GM21526 (cell line): ENCODE data around the gene LRRC3.

ENCODE experiments used
- ATAC-seq: cut with Tn5 transposase; IDR thresholded peaks from one replicate; pipeline ENCODE4 v1.9.1; 2021; ENCODE audit warnings: moderate library complexity; ENCODE audit not compliant: unreplicated experiment, low FRiP score

LRRC3 gene

DNA sequence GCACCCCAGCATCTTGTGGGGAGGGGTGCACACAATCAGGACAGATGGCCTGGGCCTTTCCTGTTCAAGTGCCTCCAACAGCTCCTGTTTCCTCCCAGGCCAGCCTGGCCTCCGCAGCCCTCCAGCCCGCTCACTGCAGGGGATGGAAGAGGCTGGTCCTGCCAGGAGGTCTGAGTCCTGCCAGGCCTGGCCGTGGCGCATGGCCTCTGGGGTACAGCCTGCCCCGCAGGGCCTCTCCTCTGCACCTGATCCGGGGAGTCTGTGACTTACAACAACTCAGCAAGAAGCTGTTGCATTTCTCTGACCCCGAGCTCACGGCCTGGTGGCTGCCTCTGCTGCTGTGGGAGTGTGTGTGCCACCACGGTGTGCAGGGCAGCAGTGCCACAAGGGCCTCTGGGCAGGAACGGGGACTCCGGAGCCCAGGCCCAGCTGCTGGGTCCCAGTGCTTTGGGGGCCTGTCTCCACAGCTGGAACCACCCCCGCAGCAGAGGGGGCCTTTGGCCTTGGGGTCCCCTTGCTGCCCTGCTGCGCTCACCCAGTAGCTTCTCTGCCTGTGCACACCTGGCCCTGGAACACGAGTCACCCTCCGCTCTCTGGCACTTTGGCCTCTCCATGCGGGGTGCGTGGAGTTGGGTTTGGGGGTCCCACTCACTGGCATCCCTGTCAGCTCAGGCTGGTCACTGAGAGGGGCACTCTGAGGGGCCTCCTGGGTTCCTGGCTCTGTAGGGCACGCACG, 17.4 kb upstream of the LRRC3 start:
- no peak for ATAC-seq

DNA sequence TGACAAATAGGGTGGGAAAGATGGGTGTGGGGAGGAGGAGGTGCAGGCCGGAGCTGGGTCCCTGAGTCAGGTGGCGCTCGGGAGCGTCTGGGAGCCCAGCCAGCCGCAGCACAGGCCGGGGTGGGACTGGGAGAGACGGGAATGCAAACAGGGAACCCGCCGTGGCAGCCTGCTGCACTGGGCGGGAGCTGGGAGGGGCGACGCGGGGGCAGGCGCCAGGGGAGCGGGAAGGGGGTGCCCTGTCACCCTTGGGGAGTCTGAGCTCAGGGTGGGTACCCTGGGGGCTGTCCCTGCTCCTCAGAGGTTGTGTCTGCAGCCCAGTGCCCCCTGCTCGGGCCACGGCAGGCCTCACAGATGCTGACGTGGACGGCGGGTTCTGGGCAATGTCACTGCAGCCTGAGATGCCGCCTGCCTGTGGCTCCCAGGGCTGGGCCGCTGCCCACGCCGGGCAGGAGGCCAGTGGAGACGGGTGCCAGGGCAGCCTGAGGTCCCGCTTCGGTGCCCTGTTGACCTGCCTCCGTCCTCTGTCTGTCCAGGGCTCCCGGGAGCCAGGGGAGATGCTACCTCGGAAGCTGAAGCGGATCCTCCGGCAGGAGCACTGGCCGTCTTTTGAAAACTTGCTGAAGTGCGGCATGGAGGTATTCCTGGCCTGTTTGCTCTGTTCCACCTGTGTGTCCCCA, 16.6 kb upstream of the LRRC3 start:
- ATAC-seq: no peak

DNA sequence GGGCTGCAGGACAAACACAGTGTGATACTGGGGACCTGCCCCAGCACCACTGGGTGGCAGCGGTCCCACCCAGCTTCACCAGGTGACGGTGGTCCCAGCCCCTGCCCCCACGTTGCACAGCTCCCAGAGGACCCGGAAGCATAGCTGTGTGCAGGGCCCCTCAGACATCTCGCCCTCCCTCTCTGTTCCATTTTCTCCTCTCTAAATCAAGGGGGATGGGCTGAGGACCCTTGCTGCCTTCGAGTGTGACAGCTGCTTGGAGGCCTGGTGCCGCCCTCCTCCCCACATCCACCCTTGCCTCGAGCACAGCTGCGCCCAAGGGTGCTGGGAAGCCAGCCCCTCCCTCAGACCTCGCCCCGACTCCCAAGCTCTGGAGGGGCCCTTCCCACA, 16.1 kb upstream of the LRRC3 start:
- ATAC-seq: no peak

DNA sequence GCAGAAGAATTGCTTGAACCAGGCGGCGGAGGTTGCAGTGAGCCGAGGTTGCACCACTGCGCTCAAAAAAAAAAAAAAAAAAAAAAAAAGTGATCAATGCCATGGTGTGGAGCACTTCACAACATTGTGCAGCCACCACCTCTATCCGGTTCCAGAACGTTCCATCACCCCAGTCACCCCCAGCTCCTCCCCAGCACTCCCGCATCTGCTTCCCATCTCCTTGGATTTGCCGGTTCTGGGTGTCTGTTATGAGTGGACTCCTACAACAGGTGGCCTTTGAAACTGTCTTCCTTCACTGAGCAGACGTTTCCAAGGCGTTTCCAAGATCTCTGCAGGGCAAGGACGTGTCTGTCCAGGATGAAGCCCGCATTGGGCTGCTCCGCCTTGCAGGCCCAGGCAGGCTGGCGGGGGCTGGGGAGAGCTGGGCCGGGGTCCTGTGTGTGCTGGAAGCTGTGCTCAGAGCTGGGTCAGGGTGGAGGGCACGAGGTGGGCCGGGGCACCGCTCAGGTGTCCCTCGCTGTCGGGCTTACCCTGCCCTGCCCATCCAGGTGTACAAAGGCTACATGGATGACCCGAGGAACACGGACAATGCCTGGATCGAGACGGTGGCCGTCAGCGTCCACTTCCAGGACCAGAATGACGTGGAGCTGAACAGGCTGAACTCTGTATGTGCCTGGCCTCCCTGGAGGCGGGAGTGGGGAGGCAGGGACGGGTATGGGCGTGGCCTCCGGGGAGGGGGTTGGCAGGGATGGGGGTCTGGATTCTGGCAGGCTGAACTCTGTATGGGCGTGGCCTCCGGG, 14.9 kb upstream of the LRRC3 start:
- ATAC-seq: no peak

DNA sequence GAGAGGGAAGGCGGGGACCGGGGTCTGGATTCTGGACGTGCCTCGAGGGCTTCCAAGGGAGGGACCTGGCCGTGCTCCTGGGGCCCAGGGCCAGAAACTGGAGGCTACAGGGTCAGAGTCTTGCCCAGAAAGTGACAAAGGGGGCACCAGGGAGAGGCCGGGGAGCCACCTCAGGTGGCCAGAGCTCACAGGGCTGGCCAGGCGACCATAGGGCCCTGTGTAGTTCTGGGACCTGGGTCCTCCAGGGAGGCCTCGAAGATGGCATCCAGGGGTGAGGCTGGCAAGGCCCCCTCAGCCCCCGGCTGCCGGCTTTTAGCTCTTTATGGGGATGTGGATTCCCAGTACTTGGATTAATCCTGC, 14.3 kb upstream of the LRRC3 start:
- no peak for ATAC-seq

DNA sequence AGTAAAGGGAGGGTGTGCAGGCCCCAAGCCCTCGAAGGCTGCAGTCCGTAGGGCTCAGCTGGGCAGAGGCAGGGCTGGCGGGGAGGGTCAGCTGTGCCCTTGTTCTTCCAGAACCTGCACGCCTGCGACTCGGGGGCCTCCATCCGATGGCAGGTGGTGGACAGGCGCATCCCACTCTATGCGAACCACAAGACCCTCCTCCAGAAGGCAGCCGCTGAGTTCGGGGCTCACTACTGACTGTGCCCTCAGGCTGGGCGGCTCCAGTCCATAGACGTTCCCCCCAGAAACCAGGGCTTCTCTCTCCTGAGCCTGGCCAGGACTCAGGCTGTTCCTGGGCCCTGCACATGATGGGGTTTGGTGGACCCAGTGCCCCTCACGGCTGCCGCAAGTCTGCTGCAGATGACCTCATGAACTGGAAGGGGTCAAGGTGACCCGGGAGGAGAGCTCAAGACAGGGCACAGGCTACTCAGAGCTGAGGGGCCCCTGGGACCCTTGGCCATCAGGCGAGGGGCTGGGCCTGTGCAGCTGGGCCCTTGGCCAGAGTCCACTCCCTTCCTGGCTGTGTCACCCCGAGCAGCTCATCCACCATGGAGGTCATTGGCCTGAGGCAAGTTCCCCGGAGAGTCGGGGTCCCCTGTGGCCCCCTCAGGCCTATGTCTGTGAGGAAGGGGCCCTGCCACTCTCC, 13.6 kb upstream of the LRRC3 start:
- no peak for ATAC-seq

DNA sequence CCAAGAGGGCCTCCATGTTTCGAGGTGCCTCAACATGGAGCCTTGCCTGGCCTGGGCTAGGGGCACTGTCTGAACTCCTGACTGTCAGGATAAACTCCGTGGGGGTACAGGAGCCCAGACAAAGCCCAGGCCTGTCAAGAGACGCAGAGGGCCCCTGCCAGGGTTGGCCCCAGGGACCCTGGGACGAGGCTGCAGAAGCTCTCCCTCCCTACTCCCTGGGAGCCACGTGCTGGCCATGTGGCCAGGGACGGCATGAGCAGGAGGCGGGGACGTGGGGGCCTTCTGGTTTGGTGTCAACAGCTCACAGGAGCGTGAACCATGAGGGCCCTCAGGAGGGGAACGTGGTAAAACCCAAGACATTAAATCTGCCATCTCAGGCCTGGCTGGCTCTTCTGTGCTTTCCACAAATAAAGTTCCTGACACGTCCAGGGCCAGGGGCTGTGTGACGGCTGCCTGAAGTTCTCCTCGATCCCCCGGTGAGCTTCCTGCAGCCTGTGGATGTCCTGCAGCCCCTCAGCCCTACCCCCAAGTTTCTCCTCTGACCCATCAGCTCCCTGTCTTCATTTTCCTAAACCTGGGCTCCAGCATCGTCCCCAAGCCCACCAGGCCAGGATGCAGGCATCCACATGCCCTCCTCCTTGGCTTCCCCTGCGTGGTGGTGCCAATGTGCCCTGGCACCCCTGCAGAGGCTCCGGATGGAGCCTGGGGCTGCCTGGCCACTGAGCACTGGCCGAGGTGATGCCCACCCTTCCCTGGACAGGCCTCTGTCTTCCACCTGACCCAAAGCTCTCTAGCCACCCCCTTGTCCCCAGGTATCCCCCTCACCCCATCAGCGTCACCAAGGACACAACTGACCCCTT, 12.8 kb upstream of the LRRC3 start:
- no peak for ATAC-seq

DNA sequence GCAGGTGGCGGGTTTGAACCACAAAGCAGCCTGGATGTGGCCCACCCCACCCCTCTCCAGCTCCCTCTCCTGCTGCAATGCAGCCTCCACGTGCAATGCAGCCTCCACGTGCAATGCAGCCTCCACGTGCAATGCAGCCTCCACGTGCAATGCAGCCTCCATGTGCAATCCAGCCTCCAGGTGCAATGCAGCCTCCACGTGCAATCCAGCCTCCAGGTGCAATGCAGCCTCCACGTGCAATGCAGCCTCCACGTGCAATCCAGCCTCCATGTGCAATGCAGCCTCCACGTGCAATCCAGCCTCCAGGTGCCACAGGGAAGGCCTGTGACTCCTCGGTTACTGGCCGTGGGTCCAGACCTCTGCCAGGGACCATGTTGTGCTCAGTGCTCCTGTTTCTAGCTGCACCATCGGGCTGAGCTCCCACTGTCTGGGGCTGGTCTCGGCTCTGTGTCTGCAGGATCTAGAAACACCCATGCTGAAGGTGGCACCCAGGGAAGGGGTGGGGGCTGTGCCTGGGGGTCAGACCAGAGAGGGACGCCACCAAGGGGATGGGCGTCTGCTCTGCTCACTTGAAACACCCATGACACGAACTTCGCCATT, 11.9 kb upstream of the LRRC3 start:
- ATAC-seq: no peak

DNA sequence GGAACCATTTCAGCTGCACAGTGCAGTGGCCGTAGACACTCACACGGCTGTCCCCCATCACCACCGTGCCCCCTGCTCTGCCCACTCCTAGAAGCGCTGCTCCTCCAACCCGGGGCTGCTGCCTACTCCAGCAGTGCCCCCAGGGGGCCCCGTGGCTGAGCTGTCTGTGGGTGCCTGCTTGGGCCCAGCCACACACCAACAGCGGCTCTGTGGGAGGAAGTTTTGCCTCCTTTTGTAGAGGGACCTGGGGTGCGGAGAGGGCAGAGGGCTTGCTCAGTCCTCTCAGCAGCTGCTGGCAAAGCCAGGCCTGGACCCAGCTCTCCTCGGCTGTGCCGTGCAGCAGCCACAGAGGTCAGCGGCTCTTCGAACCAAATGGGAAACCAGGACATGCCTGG, 11.4 kb upstream of the LRRC3 start:
- no peak for ATAC-seq

DNA sequence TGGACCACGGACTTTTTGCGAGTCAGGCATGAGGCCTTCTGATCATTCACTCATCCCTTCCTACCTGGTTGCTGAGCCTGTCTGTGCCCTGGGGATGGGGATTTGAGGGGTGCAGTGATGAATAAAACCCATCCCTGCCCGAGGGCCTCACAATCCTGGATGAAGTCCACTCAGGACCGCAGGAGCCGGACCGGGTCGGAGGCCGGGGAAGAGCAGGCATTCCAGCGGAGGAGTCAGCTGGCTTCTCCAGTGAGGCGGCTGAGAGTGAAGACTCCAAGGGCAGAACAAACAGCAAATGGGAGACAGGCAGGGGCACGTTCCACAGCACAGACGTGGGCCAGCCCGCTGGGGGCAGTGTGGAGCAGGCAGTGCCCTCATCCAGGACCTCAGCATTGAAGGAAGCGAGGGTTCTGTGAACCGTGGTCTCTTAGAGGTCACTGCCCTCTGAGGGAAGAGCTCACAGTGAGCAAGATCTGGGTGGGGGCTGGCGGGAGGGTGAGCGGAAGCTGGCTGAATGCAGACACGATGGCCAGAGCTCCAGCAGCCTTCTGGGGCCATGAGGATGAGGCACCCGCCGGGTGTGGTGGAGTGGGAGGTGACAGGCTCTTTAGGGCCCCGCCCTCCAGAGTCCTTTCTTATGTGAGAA, 10.9 kb upstream of the LRRC3 start:
- ATAC-seq: no peak

DNA sequence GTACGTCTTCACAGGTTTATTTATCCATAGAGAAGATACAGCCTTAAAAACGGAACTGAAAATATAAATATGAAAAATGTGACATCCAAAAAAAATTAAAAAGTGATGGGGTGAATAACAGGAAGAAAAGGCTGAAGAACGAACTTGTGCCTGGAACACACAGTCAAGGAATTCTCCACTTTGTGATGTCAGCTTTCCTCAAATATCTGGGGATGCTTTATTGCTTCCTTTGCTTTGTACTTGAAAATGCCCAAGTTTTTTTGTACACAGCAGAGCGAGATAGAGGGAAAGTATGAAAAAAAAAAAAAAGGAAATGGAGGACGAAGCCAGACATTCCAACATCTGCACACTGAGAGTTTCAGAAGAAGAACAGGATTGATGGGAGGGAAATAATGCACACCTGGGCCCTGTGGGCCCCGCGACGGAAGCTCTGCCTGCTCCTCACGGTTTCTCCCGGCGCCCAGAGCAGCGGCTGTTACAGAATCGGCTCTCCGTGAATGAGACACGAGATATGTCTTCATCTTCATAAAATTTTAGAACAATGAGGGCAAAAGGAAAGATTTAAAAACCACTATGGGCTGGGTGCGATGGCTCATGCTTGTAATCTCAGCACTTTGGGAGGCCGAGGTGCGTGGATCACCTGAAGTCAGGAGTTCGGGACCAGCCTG, 10.0 kb upstream of the LRRC3 start:
- no peak for ATAC-seq

DNA sequence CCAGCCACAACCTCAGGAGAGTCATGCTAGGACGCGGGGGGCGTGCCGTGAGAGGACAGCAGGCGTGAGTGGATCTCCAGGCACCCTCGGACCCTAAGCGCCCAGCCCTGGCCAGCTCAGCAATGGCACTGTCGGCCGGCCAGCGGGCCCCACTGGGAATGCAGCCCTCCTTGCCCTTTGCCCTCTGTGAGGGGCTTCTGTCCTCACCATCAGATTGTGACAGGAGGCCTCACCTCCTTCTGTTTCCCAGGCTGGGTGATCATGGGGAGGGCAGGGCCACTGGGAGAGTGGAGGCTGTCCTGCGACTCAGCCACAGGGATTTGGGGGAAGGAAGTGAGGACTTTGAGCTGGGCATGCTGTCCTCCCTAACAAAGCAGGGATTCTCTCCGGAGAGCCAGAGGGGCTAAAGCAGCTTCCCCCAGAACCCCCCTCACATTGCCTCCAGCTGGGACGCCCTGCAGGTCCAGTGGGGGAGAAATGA, 6.6 kb upstream of the LRRC3 start:
- ATAC-seq: no peak

DNA sequence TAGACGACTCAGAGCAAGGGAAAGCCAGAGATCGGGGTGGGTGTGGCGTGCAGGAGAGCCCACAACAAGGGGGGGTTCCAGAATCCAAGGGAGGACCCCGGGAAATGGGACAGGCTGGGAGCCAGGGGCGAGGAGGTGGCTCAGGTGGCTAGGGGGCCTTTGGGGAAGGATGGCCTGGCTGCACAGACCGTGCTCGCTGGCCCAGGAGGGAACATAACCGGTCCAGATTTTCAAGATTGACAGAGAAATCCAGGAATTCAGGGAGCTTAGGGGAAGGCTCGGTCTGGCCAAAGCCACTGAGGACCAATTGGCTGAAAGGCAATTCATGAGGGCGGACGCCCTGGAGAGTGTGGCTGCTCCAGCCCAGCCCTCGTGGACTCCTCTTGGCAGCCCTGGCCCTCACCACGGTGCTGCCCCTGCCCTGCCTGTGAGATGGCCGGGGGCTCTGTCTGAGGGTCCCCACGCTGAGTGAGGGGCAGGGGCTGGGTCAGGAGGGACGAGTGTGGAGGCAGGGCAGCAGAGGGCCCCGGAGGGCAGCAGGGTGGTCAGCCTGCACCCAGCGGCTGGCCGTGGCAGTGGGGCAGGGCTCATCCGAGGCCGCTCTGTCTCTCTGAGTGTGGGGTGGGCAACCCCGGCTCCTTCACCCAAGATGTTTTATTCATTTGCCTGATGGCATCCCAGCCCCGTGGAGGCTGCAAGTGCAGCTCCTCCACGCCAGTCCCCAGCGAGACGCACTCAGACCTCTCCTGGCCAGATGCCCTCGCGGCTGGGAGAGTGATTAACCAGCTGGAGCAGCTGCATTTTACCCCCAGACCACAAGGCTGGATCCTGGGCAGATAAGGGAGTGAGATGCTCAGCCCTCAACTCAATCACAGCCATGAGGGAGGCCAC, 5.6 kb upstream of the LRRC3 start:
- no peak for ATAC-seq

DNA sequence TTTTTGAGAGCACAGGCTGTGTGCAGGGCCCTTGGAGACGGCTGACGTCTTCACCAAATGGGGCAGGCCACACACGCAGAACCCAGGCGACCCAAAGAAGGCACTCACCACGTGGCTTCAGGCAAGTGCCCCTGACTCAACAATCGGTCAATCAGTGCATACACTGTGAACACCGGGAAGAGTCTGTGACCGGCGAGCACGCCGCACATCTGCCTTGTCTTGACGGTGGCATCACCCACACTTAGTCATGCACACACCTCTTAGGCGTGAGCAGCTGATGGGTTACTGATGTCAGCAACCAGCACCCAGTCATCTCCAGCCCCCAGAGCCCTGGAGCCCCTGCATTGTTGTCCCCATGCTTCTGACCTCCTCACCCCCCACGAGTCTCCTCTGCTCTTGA, 4.9 kb upstream of the LRRC3 start:
- no peak for ATAC-seq

DNA sequence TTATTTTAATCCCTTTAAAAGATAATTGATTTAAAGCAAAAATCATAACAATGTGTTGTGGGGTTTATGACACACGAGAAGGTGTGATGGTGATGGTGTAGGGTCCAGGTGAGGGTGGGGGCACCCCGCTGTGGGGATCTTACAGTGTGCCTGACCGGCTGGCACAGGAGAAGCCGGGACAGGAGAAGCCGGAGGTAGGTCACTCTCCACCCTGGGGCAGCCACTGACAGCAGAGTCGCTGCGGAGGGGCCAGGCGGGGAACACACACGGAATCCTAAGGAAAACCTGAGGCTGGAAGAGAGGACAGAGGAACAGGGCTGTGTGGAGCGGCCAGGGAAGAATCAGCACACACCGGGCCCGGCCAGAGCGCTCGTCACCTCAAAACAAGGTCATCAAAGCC, 4.3 kb upstream of the LRRC3 start:
- no peak for ATAC-seq

DNA sequence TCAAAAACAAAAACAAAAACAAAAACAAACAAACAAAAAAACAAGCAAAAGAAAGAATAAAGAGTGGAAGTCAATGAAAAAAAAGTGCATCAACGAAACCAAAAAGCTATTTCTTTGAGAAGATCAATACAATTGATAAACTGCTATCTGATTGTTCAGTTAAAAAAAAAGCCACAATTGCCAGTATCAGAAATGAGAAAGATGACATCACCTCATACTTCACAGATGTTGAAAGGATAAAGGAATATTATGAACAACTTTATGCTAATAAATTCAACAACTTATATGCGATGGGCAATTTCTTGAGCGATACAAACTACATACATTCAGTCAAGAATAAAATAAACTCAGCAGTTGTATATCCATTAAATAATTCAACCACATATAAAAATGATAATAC, 2.2 kb upstream of the LRRC3 start:
- ATAC-seq: no peak

DNA sequence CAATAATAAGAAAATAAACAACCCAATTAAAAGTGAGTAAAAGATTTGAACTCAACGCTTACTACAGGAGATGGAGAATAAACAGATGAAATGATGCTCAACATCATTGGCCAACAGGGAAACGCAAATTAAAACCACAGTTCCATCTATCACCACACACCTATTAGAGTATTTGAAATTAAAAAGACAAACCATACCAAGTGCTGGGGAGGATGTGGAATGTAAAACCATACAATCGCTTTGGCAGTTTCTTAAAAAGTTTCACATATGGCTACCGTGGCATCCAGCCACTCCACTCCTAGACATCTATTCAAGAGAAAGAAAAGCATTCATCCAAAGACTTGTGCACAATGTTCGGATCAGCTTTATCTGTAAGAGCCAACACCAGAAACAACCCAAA, 1.3 kb upstream of the LRRC3 start:
- ATAC-seq: no peak
